GM12878 (cell line): ENCODE measurements around the gene DHDDS. TPM values are rescaled to one million over a fixed set of nuclear protein-coding genes. Genes with fewer than 3 reads are reported as not detected.
A peak's percentile ranks its signal among the peaks of the same experiment; 100 is the strongest.
"Not testable (repeated sequence)": the region's sequence is repeated elsewhere in the genome, so short reads cannot be mapped to it uniquely, and the experiment has no call there.

Source experiments
- ATAC-seq: fragments of 200-7000 bp; cut with Tn5 transposase; 3 replicates; pipeline ENCODE4 v1.9.1; 2020; ENCODE audit warnings: mild to moderate bottlenecking, moderate library complexity
- BruUV-seq: library from RNA; stranded (reverse); fragments of 400-500 nt; replicated peaks from 2 replicates; lab custom pipeline; 2021; lab: Mats Ljungman, UMichigan
- CTCF ChIA-PET: fragments of 300-600 bp; sonication (Branson Sonifier 250); formaldehyde crosslinking; extraction: SDS; loops from one replicate; lab custom pipeline; 2021; ENCODE audit warnings: inconsistent platforms; lab: Yijun Ruan, JAX
- POLR2A ChIA-PET: fragments of 350-600 bp; formaldehyde crosslinking; extraction: SDS; loops from one replicate; lab custom pipeline; 2021; ENCODE audit warnings: inconsistent platforms; lab: Charles Lee
- RAD21 ChIA-PET: fragments of 300-600 bp; sonication (Branson Sonifier 250); formaldehyde crosslinking; loops from one replicate; lab custom pipeline; 2023; ENCODE audit warnings: antibody characterized with exemption; ENCODE audit not compliant: unreplicated experiment; lab: Charles Lee
- SMC1A ChIA-PET: fragments of 300-600 bp; sonication (Branson Sonifier 250); formaldehyde crosslinking; loops from one replicate; lab custom pipeline; 2023; ENCODE audit not compliant: unreplicated experiment, uncharacterized antibody; lab: Charles Lee
- DNase-seq: peaks from one replicate; pipeline ENCODE4 v3.0.0-alpha.2; 2011; ENCODE audit warnings: low read depth, low spot score
- FAIRE-seq: peaks from 3 replicates; lab custom pipeline; 2011; peaks lifted over from hg19 to GRCh38; lab: Jason Lieb, UNC
- H2AFZ ChIP-seq: 2 replicates; pipeline ENCODE4 v1.6.0; 2011; ENCODE audit warnings: low read depth, low read length, control low read depth; ENCODE audit not compliant: control insufficient read depth
- H3K27ac ChIP-seq: 2 replicates; pipeline ENCODE4 v1.5.1; 2011; ENCODE audit warnings: control low read depth; ENCODE audit not compliant: control insufficient read depth, insufficient read depth
- H3K27me3 ChIP-seq, 2 experiments: replicated peaks in 1 of 2; 2 replicates each; pipeline versions ENCODE4 v1.6.0 to v1.6.1; 2011; ENCODE audit warnings: low read length in 1 of 2; ENCODE audit not compliant: control insufficient read depth in 2 of 2, insufficient read depth in 2 of 2
- H3K36me3 ChIP-seq, 2 experiments: 2 replicates each; pipeline ENCODE4 v1.5.1; 2011; ENCODE audit warnings: low read length in 1 of 2; ENCODE audit not compliant: control insufficient read depth in 2 of 2, insufficient read depth in 2 of 2
- H3K4me1 ChIP-seq: 2 replicates; pipeline ENCODE4 v1.6.1; 2011; ENCODE audit warnings: mild to moderate bottlenecking, low read length, moderate library complexity, mixed read lengths; ENCODE audit not compliant: control insufficient read depth, insufficient read depth
- H3K4me2 ChIP-seq: 2 replicates; pipeline ENCODE4 v1.6.0; 2011; ENCODE audit warnings: control low read depth; ENCODE audit not compliant: control insufficient read depth, insufficient read depth
- H3K4me3 ChIP-seq: fragments of 200-600 bp; sonication (generic); 2 replicates; pipeline ENCODE4 v1.5.1; 2016
- H3K79me2 ChIP-seq: 2 replicates; pipeline ENCODE4 v1.6.0; 2011; ENCODE audit warnings: low read length; ENCODE audit not compliant: control insufficient read depth, insufficient read depth
- H3K9ac ChIP-seq: 2 replicates; pipeline ENCODE4 v1.8.0; 2011; ENCODE audit warnings: low read length, control low read depth, mixed read lengths; ENCODE audit not compliant: control insufficient read depth, insufficient read depth
- H3K9me3 ChIP-seq: replicated peaks from 3 replicates; pipeline ENCODE4 v1.5.1; 2011; ENCODE audit warnings: mild to moderate bottlenecking, low read length; ENCODE audit not compliant: control insufficient read depth, insufficient read depth
- H4K20me1 ChIP-seq: 2 replicates; pipeline ENCODE4 v1.6.0; 2011; ENCODE audit not compliant: control insufficient read depth, insufficient read depth
- DPF2 ChIP-seq: fragments of 450-650 bp; IDR thresholded peaks from 2 replicates; pipeline ENCODE4 v1.6.1; 2017; ENCODE audit warnings: mild to moderate bottlenecking
- NR2C2 ChIP-seq: IDR thresholded peaks from 2 replicates; pipeline ENCODE4 v1.6.1; 2011; ENCODE audit warnings: borderline replicate concordance, low read depth; ENCODE audit not compliant: control insufficient read depth, insufficient read length
- SIN3A ChIP-seq: IDR thresholded peaks from 2 replicates; pipeline ENCODE4 v1.6.1; 2012; ENCODE audit warnings: low read depth, low read length, improper control_type of control experiment
- YBX1 ChIP-seq: fragments of 450-650 bp; IDR thresholded peaks from 2 replicates; pipeline ENCODE4 v1.6.1; 2016; ENCODE audit warnings: antibody characterized with exemption
- WGBS: methylation state at CpG from one replicate; pipeline ENCODE4 v1.1.6; 2016; ENCODE audit warnings: low lambda C conversion rate; ENCODE audit not compliant: insufficient replicate concordance, insufficient coverage; ENCODE audit errors: missing lambda C conversion rate; 5-methylcytosine and 5-hydroxymethylcytosine counted together
- in situ Hi-C: fragments of 300-500 bp; cut with MboI; formaldehyde crosslinking; loops from 9 replicates; pipeline ENCODE4 v1.14.3; 2018; ENCODE audit warnings: mixed read lengths
- intact Hi-C: fragments of 100-400 bp; cut with micrococcal nuclease; formaldehyde crosslinking; loops from one replicate; pipeline ENCODE4 v1.14.2; 2022; ENCODE audit not compliant: unreplicated experiment
- polyA plus RNA-seq, 11 experiments: library from polyadenylated mRNA; depleted of rRNA in 4 of 11; unstranded in 6 of 11; stranded (reverse) in 5 of 11; fragments of >200 nt; fragmentation: Nextera tagmentation in 4 of 11; fragmentation: Illumina TruSeq in 1 of 11; extraction: Ambion mirVana in 4 of 11; extraction: Trizol in 1 of 11; gene quantifications; 1 replicate in 1 of 11; 2 replicates in 10 of 11; pipeline versions ENCODE4 v1.2.1 to v1.2.3, GENCODE V29; 2011 to 2016; ENCODE audit warnings: inconsistent platforms in 2 of 11, missing spikeins in 2 of 11, low read depth in 1 of 11
- total RNA-seq, 4 experiments: library from RNA; depleted of rRNA in 3 of 4; stranded (reverse); fragments of >200 nt in 3 of 4; fragmentation: Illumina TruSeq in 1 of 4; extraction: Trizol in 1 of 4; gene quantifications; 2 replicates each; pipeline versions ENCODE4 v1.2.1 to v1.2.3, GENCODE V29; 2013 to 2021
- TF ChIP-seq, protein P1 (sequence below): fragments of 450-650 bp; conservative IDR thresholded peaks from 2 replicates; pipeline ENCODE4 v1.6.1; 2017; ENCODE audit warnings: mild to moderate bottlenecking, moderate library complexity

The DHDDS gene
- total and polyA plus RNA-seq, 10 of the 15 experiments (the other 5 are each of a cell fraction or from before 2014, with no cell fraction given) = 22.7 to 47.5 (median 36.4) TPM

DNA sequence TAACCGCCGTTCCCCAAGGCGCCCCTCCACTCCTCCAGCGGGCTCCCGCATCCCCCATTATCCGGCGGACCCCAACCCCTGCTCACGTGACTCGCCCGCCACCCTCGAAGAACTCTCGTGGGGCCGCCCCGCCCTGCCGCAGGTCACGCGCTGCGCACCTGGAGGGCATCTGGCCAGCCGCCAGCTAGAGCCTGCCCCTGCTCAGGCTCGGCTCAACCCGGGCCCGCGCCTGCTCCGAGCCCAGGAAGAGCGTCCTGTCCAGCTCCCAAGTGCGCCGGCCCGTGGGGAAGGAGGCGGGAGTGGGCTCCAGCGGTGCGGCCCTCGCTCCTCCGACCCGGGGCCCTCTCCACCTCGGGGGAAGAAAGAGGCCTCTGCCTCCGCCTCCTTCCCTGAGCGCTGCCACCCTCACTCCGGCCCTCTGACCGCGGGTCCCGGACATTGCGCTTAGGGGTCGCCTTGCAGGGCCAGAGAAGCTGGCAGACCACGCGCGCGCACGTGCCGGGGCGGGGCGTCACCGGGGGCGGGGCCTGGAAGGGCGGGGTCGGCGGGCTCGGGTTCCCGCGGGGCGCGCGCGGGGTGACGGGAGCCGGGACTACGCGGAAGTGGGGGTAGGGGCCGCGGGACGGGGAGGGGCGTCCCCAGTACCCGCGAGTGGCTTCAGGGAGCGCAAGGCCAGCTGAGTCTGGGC lies 68.5 kb downstream of the DHDDS start (continued):
- TF ChIP-seq, protein P1, sequence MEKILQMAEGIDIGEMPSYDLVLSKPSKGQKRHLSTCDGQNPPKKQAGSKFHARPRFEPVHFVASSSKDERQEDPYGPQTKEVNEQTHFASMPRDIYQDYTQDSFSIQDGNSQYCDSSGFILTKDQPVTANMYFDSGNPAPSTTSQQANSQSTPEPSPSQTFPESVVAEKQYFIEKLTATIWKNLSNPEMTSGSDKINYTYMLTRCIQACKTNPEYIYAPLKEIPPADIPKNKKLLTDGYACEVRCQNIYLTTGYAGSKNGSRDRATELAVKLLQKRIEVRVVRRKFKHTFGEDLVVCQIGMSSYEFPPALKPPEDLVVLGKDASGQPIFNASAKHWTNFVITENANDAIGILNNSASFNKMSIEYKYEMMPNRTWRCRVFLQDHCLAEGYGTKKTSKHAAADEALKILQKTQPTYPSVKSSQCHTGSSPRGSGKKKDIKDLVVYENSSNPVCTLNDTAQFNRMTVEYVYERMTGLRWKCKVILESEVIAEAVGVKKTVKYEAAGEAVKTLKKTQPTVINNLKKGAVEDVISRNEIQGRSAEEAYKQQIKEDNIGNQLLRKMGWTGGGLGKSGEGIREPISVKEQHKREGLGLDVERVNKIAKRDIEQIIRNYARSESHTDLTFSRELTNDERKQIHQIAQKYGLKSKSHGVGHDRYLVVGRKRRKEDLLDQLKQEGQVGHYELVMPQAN = peak; percentile 78
- TF ChIP-seq SIN3A = 0 out of 2 replicates have a peak, but pooled peaks have one; percentile 46
- TF ChIP-seq YBX1 = no peak
- TF ChIP-seq NR2C2 = no peak
- TF ChIP-seq DPF2 = peak; percentile 47

DNA sequence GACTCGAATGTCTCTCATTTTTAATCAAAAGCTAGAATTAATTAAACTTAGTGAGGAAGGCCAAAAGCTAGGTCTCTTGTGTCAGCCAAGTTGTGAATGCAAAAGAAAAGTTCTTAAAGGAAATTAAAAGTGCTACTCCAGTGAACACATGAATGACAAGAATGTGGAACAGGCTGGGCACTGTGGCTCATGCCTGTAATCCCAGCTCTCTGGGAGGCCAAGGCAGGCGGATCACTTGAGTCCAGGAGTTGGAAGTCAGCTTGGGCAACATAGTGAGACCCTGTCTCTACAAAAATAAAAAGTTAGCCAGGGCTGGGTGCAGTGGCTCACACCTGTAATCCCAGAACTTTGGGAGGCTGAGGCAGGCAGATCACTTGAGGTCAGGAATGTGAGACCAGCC lies 78.6 kb downstream of the DHDDS start:
- H3K79me2 ChIP-seq, intact Hi-C loops, H3K4me1 ChIP-seq, BruUV-seq, RAD21 ChIA-PET, H2AFZ ChIP-seq, H4K20me1 ChIP-seq, H3K4me2 ChIP-seq, H3K9me3 ChIP-seq, in situ Hi-C loops, H3K4me3 ChIP-seq, H3K27me3 ChIP-seq, DNase-seq, FAIRE-seq, ATAC-seq, H3K36me3 ChIP-seq, H3K27ac ChIP-seq, H3K9ac ChIP-seq: not testable (repeated sequence)
- 8% methylated on average over 2 of the region's 2 CpGs for WGBS
- ChIA-PET CTCF (interaction anchor here (1.2 to 1.3 kb wide), 3 partner anchors 17 to 167 kb away, joined by 3 to 4 read pairs (median 3); no protein-coding TSS in a partner anchor), SMC1A (interaction anchor here (1.4 kb wide), 1 partner anchor 9 kb away, joined by 3 read pairs; no protein-coding TSS in a partner anchor), POLR2A (interaction anchor here (0.5 to 0.7 kb wide), 5 partner anchors 13 to 748 kb away, joined by 3 to 10 read pairs (median 5); no protein-coding TSS in a partner anchor)

DNA sequence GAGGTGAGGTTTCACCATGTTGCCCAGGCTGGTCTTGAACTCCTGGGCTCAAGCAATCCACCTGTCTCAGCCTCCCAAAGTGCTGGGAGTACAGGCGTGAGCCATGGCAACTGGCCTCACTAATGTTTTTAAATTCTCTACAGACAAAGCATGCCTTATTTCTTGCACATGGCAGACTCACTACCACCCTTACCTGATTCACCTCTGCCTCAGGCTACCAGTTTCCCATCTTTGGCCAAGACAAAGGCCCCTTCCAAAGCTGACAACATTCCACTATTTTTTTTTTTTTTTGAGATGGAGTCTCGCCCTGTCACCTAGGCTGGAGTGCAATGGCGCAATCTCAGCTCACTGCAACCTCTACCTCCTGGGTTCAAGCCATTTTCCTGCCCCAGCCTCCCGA lies 83.7 kb downstream of the DHDDS start:
- WGBS = 46% methylated on average over 4 of the region's 4 CpGs
- in situ Hi-C loops, BruUV-seq, H3K36me3 ChIP-seq, H3K9me3 ChIP-seq, H4K20me1 ChIP-seq, H3K27ac ChIP-seq, H3K27me3 ChIP-seq, intact Hi-C loops, ATAC-seq, H2AFZ ChIP-seq, DNase-seq, H3K4me2 ChIP-seq, H3K9ac ChIP-seq, H3K4me3 ChIP-seq, FAIRE-seq, RAD21 ChIA-PET, H3K79me2 ChIP-seq: not testable (repeated sequence)
- SMC1A ChIA-PET = interaction anchor here (1.4 to 2.3 kb wide), 2 partner anchors 14 to 16 kb away, joined by 5 read pairs; partner anchors contain the start of gene RPS6KA1
- CTCF ChIA-PET = interaction anchor here (1.2 to 1.6 kb wide), 2 partner anchors 10 to 273 kb away, joined by 3 to 4 read pairs; no protein-coding TSS in a partner anchor
- POLR2A ChIA-PET = interaction anchor here (0.6 to 1.6 kb wide), 2 partner anchors 19 to 26 kb away, joined by 4 to 6 read pairs; no protein-coding TSS in a partner anchor
- peaks cover 10% of the 10 kb centered on the region; the same call in 1 of the 2 replicates for H3K4me1 ChIP-seq
